Measurements from ENCODE around the gene GNAZ. TPM values are rescaled to one million over a fixed set of nuclear protein-coding genes. Genes with fewer than 3 reads are reported as not detected.

Gene GNAZ
- polyA plus RNA-seq, 1 donor (not counting 4 experiments of a cell fraction or from before 2014, with no cell fraction given), result 0.03 TPM

GRCh38 chr22:23105304-23105703, 35.0 kb downstream of the GNAZ start:
- dilution Hi-C loops (cut with MboI; ENCODE audit: extremely low pct_ligation_motif_present, low sequenced_read_pairs), result no loop called here

DNA sequence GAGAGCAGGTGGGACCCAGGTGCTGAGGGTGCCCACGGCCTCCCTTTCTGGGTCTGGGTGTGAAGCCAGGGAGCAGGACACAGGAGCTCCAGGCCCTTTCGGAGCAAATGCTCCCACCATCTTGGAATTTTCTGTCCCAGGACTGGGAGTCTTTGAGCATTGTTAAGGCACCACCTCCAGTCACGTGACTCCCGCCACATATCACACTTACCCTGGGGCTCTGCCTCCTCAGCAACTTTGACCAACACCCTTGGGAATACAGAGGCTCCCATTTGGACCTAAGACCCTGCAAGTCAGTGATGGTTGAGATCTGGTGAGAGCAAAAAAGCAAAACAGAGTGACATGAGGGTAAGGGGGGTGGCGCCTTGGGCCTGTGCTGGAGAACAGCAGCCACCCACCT, 35.6 kb downstream of the GNAZ start:
- Histone ChIP-seq H4K20me1 (ENCODE audit: control insufficient read depth, extremely low read depth, insufficient read depth, low read length) (no peaks in the 10 kb centered on the region), H2AFZ (ENCODE audit: control insufficient read depth, low read length) (no peak overlapping the region), H3K36me3 (ENCODE audit: control insufficient read depth in 2 of 2, extremely low read depth in 1 of 2, insufficient read depth in 2 of 2, low read length in 2 of 2) (no peaks in the 10 kb centered on the region), H3K4me2 (ENCODE audit: control insufficient read depth, extremely low read depth, insufficient read depth, low read depth, low read length) (no peak overlapping the region), H3K4me3 (ENCODE audit: control insufficient read depth in 2 of 3, extremely low read depth in 1 of 3, insufficient read depth in 2 of 3, low read depth in 1 of 3, low read length in 3 of 3) (no peak overlapping the region), H3K9me3 (ENCODE audit: control insufficient read depth, low read depth, low read length) (no peaks in the 10 kb centered on the region), H3K9me1 (ENCODE audit: control insufficient read depth, extremely low read depth, insufficient read depth, low read length) (no peaks in the 10 kb centered on the region), H3K27me3 (ENCODE audit: control insufficient read depth, extremely low read depth, insufficient read depth, low read length) (no peaks in the 10 kb centered on the region), H3K79me2 (ENCODE audit: control insufficient read depth, insufficient read depth, low read length) (no peaks in the 10 kb centered on the region), H3K27ac (ENCODE audit: control insufficient read depth, insufficient read depth, low read length) (no peak overlapping the region), H3K4me1 (ENCODE audit: control insufficient read depth, extremely low read depth, insufficient read depth, low read length) (no peaks in the 10 kb centered on the region), H3K9ac (ENCODE audit: control insufficient read depth, extremely low read depth, insufficient read depth, low read length) (no peak overlapping the region)
- DNase-seq (ENCODE audit: low read depth, low spot score) (no peak), FAIRE-seq (no peak)
- TF ChIP-seq CTCF (optimal IDR thresholded peaks at IDR 0.05 in 1 of 3, IDR thresholded peaks at IDR 0.05 in 1 of 3, conservative IDR thresholded peaks at IDR 0.05 in 1 of 3; ENCODE audit: extremely low read depth in 1 of 3, insufficient read depth in 2 of 3, low read length in 3 of 3) (no peak), EZH2 (IDR thresholded peaks at IDR 0.05; ENCODE audit: low read length) (no peak)
- dilution Hi-C loops (cut with MboI; ENCODE audit: extremely low pct_ligation_motif_present, low sequenced_read_pairs), result no loop called here

More at GRCh38 chr22:23105304-23105703, 35.0 kb downstream of the GNAZ start:
- Histone ChIP-seq H3K9ac (ENCODE audit: control insufficient read depth, extremely low read depth, insufficient read depth, low read length) (no peak overlapping the region), H3K79me2 (ENCODE audit: control insufficient read depth, insufficient read depth, low read length) (no peaks in the 10 kb centered on the region), H3K4me2 (ENCODE audit: control insufficient read depth, extremely low read depth, insufficient read depth, low read depth, low read length) (no peak overlapping the region), H3K27ac (ENCODE audit: control insufficient read depth, insufficient read depth, low read length) (no peak overlapping the region), H2AFZ (ENCODE audit: control insufficient read depth, low read length) (no peak overlapping the region), H4K20me1 (ENCODE audit: control insufficient read depth, extremely low read depth, insufficient read depth, low read length) (no peaks in the 10 kb centered on the region), H3K9me3 (ENCODE audit: control insufficient read depth, low read depth, low read length) (no peaks in the 10 kb centered on the region), H3K9me1 (ENCODE audit: control insufficient read depth, extremely low read depth, insufficient read depth, low read length) (no peaks in the 10 kb centered on the region), H3K4me1 (ENCODE audit: control insufficient read depth, extremely low read depth, insufficient read depth, low read length) (no peaks in the 10 kb centered on the region), H3K36me3 (ENCODE audit: control insufficient read depth in 2 of 2, extremely low read depth in 1 of 2, insufficient read depth in 2 of 2, low read length in 2 of 2) (no peaks in the 10 kb centered on the region), H3K27me3 (ENCODE audit: control insufficient read depth, extremely low read depth, insufficient read depth, low read length) (no peaks in the 10 kb centered on the region), H3K4me3 (ENCODE audit: control insufficient read depth in 2 of 3, extremely low read depth in 1 of 3, insufficient read depth in 2 of 3, low read depth in 1 of 3, low read length in 3 of 3) (no peak overlapping the region)
- DNase-seq (ENCODE audit: low read depth, low spot score), result no peak
- TF ChIP-seq CTCF (optimal IDR thresholded peaks at IDR 0.05 in 1 of 3, IDR thresholded peaks at IDR 0.05 in 1 of 3, conservative IDR thresholded peaks at IDR 0.05 in 1 of 3; ENCODE audit: extremely low read depth in 1 of 3, insufficient read depth in 2 of 3, low read length in 3 of 3) (no peak), EZH2 (IDR thresholded peaks at IDR 0.05; ENCODE audit: low read length) (no peak)
- no peak for FAIRE-seq

Data from keratinocyte (primary cell).